Measurements from ENCODE around the gene ZBTB47.
A peak's percentile ranks its signal among the peaks of the same experiment; 100 is the strongest.

The ZBTB47 gene

GRCh38 chr3:42654331-42655201 is 1.1 kb downstream of the ZBTB47 start:
- DNase-seq = no peak

- no peak for DNase-seq
Measured at GRCh38 chr3:42655331-42655888, 1.9 kb downstream of the ZBTB47 start.

DNA sequence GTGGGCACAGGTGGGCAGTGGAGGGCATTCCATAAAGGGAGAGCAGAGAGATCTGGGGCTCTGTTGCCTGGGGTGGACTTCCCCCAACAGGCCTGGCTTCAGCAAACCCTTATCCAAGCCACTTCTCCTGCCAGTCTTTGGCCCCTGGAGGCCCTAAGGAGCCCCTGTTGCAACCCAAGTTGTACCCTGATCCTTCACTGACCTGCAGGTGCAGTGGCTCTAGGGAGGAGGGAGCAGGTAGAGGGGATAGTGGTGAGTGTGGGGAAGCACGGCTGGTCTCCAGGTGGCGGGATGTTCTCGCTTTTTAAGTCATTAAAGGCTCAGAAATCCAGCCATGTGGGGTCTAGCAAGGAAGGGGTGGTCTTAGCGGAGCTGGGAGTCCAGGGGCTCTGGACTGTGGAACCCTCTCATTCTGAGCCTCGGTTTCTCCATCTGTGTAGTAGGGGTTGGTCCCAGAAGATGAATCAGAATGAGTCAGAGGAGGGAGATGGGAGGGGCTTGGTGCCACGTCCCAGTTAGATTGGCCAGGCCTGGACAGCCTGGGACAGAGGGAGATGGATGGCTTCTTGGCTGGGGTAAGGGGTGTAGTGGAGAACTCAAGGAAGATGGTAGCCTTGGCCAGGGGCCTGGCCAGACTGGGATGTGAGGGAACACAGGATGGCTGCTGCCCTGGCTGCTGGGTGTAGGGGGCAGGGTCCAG is 2.6 kb downstream of the ZBTB47 start:
- no peak for DNase-seq

- no peak for DNase-seq
Measured at GRCh38 chr3:42656680-42657610, 3.4 kb downstream of the ZBTB47 start.

GRCh38 chr3:42657675-42658074 is 4.2 kb downstream of the ZBTB47 start:
- no peak for DNase-seq

DNA sequence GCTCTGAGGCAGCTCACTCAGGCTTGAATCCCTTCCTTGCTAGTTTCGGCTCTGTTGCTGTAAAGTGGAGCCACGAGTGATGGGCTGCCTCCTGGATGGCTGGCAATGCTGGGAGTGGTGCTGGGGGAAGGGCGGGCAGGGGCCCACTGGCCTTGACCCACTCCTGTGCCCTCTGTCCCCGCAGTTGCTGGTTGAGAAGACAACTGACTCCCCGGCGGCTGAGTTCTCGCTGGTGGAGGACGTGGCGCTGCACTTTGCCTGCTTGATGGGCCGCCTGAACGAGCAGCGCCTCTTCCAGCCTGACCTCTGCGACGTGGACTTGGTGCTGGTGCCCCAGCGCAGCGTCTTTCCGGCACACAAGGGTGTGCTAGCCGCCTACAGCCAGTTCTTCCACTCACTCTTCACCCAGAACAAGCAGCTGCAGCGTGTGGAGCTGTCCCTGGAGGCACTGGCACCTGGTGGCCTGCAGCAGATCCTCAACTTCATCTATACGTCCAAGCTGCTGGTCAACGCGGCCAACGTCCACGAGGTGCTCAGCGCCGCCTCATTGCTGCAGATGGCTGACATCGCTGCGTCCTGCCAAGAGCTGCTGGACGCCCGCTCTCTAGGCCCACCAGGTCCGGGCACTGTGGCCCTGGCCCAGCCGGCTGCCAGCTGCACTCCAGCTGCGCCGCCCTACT is 4.7 kb downstream of the ZBTB47 start:
- DNase-seq = no peak

DNA sequence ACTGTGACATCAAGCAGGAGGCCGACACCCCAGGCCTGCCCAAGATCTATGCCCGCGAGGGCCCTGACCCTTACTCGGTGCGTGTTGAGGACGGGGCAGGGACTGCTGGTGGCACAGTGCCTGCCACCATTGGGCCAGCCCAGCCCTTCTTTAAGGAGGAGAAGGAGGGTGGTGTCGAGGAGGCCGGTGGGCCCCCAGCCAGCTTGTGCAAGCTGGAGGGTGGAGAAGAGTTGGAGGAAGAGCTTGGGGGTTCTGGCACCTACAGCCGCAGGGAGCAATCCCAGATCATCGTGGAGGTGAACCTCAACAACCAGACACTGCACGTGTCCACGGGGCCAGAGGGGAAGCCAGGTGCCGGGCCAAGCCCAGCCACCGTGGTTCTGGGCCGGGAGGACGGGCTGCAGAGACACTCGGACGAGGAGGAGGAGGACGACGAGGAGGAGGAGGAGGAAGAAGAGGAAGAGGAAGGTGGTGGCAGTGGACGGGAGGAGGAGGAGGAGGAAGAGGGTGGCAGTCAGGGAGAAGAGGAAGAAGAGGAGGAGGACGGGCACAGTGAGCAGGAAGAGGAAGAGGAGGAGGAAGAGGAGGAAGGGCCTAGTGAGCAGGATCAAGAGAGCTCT is 5.4 kb downstream of the ZBTB47 start:
- DNase-seq = no peak

DNA sequence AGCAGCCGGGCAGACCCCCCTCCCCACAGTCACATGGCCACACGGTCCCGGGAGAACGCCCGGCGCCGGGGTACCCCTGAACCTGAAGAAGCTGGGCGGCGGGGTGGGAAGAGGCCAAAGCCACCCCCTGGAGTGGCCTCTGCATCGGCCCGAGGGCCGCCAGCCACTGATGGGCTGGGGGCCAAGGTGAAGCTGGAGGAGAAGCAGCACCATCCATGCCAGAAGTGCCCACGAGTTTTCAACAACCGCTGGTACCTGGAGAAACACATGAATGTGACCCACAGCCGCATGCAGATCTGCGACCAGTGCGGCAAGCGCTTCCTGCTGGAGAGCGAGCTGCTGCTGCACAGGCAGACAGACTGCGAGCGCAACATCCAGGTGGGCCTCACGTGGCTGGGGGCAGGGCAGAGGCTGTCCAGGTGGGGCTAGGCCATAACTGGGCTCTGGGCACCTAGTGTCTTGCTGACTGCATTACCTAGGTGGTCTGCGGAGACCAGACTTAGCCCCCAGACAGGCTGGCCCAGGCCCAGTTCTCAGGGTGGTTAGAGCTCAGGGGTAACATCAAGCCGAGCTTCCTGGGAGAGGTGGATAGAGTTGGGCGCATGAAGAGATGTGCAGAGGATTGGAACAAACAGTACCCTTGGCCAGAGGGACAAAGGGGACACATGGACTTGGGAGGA is 6.1 kb downstream of the ZBTB47 start:
- no peak for DNase-seq

DNA sequence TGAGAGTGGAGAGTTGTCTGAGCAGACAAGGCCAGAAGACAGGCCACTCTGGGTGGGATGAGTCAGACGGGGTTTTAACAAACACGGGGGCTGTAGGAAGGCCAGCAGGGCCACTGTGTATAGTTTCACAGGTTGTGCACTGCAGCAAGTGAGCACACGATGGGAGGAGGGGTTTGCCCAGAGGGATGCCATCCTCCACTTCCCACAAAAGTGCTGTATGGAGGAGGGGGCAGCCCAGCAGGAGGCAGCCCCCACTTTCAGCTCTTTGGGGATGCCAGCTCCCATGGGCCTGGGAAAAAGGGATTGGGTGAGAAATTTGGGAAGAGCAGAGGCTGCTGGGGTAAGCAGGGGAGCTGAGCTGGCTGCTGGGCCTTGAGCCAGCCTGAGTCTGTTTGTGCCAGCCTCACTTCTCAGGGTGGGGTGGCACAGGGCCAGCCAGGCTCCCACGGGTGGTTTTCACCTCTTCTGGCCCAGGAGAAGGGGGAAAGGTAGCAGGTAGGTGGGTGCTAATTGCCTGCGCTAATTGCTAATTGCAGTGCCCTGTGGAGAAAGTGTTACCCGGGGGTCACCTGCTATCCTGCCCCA is 6.7 kb downstream of the ZBTB47 start:
- peak; percentile 13 for DNase-seq

DNA sequence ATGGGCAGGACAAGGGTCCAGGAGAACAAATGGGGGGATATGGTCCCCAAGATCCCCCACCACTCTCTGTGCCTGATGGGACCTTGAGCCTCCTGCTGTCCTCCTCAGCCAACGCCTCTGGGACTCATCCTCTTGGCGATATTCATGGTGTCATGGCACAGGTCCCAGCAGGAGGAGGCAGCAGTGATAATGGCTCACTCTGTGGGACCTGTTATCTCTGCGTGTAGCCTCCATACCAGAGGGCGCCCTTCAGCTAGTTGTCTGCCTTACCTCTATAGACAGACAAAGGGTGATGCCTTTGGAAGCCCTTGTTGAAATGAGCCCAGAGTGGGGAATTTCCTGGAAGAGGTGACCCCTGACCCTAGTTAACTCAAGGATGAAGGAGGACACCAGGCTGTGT is 7.4 kb downstream of the ZBTB47 start:
- DNase-seq = no peak

DNA sequence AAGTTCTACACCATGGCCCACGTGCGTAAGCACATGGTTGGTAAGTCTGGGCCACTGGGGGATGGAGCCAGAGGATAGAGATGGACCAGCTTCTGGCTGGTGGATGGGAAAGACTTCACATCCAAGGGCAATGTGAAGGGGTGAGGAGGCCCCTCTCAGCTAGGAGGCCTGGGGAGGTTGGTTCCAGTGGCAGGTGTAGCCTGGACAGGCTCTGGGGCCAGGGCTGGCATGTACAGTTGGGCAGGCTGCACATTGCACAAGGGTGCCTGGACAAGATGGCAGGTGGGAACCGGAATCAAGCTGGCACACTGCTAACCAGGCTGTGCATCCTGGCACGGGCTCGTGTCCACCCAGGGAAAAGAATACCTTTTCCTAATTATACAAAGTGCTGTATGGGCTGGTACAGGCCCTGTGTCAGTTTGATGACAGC is 8.1 kb downstream of the ZBTB47 start:
- DNase-seq = no peak

GRCh38 chr3:42662037-42662812 is 8.7 kb downstream of the ZBTB47 start:
- no peak for DNase-seq

- DNase-seq = no peak
Measured at GRCh38 chr3:42662813-42663535, 9.5 kb downstream of the ZBTB47 start.

GRCh38 chr3:42663581-42664437 is 10.3 kb downstream of the ZBTB47 start:
- no peak for DNase-seq

- DNase-seq = no peak
Measured at GRCh38 chr3:42664438-42664803, 10.9 kb downstream of the ZBTB47 start.

DNA sequence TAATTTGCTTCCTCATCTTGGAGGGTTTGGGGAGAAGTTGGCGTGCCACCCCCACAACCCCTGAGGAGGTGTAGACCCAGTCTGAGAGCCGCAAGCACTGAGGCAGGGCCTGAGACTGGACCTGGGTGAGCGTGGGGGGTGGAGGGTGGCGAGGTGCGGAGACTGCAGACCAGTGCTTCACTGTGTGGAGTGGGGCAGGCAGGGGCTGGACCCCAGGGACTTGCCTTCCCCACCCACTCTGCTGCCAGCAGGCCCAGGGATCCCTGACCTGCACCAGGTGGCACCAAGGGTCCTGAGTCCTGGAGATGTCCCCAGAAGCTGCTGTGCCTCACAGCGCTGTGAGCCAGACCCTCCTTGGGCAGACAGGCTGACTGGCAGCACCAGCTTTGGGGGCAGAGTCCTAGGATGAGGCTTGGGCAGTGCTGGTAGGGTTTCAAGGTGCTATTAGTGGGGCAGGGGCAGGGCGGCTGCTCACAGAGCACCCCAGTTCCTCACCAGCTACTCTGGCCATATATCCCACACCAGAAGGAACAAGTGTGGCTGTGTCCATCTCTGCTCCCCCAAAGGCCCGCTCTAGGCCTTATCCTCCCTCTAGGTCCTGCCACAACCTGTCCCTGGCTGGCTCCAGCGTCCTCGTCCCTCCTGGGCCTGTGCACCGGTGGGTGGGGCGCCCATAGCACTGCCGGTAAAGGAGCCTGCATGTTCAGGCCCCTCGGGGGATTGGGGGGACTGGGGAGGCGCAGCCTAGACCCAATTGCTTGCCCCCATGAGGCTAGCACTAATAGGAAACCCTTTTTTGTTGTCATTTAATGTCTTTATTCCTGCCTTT is 11.8 kb downstream of the ZBTB47 start:
- no peak for DNase-seq

DNA sequence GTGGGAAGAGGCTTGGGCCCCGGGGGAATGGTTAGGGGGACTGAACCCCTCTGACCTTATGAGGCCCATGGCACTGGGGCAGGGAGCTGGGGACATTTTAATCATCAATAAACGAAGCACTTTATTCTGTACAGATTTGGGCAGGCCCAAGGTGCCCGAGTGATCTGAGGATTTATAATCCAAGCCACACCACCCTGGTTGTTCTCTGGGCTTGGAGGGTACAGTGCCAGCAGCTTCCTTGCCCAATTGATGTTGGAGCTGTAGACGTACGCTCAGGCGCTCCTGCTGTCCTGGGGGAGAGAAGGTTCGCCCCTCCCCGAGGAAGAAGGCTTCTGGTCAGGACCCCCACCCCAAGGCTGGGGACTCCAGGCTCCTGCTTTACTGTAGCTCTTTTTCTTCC is 12.5 kb downstream of the ZBTB47 start:
- no peak for DNase-seq
